Chondrocyte (in vitro differentiated cells): ENCODE data around the gene TMEM132C. TPM values are rescaled to one million over a fixed set of nuclear protein-coding genes. Genes with fewer than 3 reads are reported as not detected.
A peak's percentile ranks its signal among the peaks of the same experiment; 100 is the strongest.

Experiments used
- DNase-seq: peaks from one replicate; pipeline ENCODE4 v3.0.0; 2021; ENCODE audit warnings: mixed read lengths, low spot score
- H3K27ac Mint-ChIP-seq: one replicate; pipeline ENCODE4 v1.8.0; 2021; ENCODE audit warnings: mild to moderate bottlenecking, moderate library complexity, mixed read lengths; ENCODE audit not compliant: unreplicated experiment
- H3K27me3 Mint-ChIP-seq: 2 replicates; pipeline ENCODE4 v1.8.0; 2021; ENCODE audit warnings: low read depth, mixed read lengths
- H3K36me3 Mint-ChIP-seq: 2 replicates; pipeline ENCODE4 v1.8.0; 2021; ENCODE audit warnings: low read depth, mixed read lengths
- H3K4me1 Mint-ChIP-seq: 2 replicates; pipeline ENCODE4 v1.8.0; 2021; ENCODE audit warnings: low read depth, mild to moderate bottlenecking, mixed read lengths
- H3K4me3 Mint-ChIP-seq: one replicate; pipeline ENCODE4 v1.8.0; 2021; ENCODE audit warnings: mild to moderate bottlenecking, moderate library complexity, mixed read lengths; ENCODE audit not compliant: unreplicated experiment
- H3K9me3 Mint-ChIP-seq: 2 replicates; pipeline ENCODE4 v1.8.0; 2021; ENCODE audit warnings: low read depth, mixed read lengths
- total RNA-seq: library from RNA; stranded (reverse); gene quantifications from 3 replicates; pipeline ENCODE4 v1.2.1, GENCODE V29; 2021
- TF ChIP-seq, protein P1 (sequence below): fragments of 200-600 bp; sonication (generic); IDR thresholded peaks from 2 replicates; pipeline ENCODE4 v1.5.0; 2021; ENCODE audit warnings: antibody characterized with exemption, mild to moderate bottlenecking, moderate library complexity

TMEM132C gene
- total RNA-seq, 1 donor from 2014 or later, result not detected

DNA sequence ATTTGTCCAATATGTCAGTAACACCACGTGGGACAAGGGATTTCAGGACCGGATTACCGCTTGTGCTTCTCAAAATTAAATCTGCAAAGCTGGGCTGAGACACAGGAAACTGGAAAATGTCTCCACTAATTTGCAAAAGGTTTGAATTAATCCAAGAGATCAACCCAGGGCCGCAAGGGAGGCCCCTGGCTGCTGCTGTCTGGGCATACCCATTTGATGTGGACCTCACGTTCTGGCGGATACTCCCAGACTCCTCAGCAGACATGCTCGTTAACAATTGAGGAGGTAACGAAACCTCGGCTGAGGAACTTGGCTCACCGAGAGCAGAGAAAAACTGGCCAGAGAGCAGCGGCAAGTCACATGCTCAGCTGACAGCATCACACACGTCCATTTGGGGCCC is 376.2 kb downstream of the TMEM132C start:
- no peaks in the 10 kb centered on the region for H3K36me3 Mint-ChIP-seq
- no peak overlapping the region for H3K27ac Mint-ChIP-seq
- TF ChIP-seq, protein P1, sequence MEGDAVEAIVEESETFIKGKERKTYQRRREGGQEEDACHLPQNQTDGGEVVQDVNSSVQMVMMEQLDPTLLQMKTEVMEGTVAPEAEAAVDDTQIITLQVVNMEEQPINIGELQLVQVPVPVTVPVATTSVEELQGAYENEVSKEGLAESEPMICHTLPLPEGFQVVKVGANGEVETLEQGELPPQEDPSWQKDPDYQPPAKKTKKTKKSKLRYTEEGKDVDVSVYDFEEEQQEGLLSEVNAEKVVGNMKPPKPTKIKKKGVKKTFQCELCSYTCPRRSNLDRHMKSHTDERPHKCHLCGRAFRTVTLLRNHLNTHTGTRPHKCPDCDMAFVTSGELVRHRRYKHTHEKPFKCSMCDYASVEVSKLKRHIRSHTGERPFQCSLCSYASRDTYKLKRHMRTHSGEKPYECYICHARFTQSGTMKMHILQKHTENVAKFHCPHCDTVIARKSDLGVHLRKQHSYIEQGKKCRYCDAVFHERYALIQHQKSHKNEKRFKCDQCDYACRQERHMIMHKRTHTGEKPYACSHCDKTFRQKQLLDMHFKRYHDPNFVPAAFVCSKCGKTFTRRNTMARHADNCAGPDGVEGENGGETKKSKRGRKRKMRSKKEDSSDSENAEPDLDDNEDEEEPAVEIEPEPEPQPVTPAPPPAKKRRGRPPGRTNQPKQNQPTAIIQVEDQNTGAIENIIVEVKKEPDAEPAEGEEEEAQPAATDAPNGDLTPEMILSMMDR, result no peak
- H3K27me3 Mint-ChIP-seq, result no peaks in the 10 kb centered on the region
- peaks cover 36% of the 10 kb centered on the region for H3K9me3 Mint-ChIP-seq
- no peaks in the 10 kb centered on the region for H3K4me1 Mint-ChIP-seq
- no peak overlapping the region for H3K4me3 Mint-ChIP-seq
- DNase-seq, result no peak

DNA sequence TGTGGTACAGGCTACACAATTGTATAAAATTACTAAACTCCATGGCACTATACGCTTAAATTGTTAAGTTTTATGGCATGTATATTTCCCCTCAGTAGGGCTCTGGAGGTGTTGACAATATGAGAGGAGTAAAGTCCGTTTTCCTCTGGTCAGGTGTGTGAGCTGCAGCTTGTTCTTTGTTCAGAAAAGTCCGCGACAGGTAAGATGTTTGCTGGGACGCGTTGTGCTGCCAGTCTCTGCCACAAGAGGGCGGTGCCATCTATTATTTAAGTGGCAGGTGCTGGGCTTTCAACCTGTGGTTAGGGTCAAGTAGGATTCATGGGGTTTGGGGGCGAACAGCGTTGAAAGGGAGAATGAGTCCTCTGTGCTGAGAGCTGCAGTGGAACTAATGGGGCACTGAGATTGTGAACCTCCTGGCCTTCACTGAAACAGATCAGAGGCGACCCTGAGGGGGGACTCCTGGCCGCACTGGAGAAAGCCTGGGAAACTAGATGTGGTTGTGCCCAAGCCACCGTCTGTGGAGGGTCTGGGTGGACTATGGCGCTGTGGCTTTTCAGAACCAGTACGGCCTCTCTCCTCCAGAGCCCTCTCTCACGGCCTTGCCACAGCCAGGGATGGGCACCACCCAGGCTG is 377.8 kb downstream of the TMEM132C start:
- TF ChIP-seq, protein P1, result peak; percentile 60
- H3K36me3 Mint-ChIP-seq, result no peaks in the 10 kb centered on the region
- H3K27ac Mint-ChIP-seq, result no peak overlapping the region
- H3K27me3 Mint-ChIP-seq, result no peaks in the 10 kb centered on the region
- H3K4me3 Mint-ChIP-seq, result no peak overlapping the region
- peaks cover 40% of the 10 kb centered on the region for H3K9me3 Mint-ChIP-seq
- DNase-seq, result no peak
- H3K4me1 Mint-ChIP-seq, result no peaks in the 10 kb centered on the region

DNA sequence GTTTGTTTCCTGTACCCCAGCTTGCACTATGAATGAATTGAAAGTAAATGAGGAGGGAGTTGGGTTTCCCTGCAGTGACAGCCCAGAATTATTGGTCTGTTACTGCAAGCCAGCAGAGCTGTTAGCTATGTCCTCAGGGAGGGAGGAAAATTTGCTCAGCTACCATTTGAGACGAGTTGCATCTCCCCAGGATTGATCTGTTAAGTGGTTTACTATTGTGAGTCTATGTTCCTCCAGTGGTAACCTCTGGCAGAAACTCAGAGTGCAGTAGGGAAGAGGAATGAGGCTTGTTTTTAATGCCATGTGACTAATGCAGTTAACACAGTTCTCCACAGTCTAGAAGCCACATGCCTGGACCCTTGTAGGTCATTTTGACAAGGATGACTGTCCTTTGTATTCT is 382.9 kb downstream of the TMEM132C start:
- TF ChIP-seq, protein P1, result no peak
- H3K4me3 Mint-ChIP-seq, result no peak overlapping the region
- DNase-seq, result no peak
- H3K27ac Mint-ChIP-seq, result no peak overlapping the region
- no peaks in the 10 kb centered on the region for H3K4me1 Mint-ChIP-seq
- peaks cover 37% of the 10 kb centered on the region for H3K9me3 Mint-ChIP-seq
- no peaks in the 10 kb centered on the region for H3K36me3 Mint-ChIP-seq
- no peaks in the 10 kb centered on the region for H3K27me3 Mint-ChIP-seq

DNA sequence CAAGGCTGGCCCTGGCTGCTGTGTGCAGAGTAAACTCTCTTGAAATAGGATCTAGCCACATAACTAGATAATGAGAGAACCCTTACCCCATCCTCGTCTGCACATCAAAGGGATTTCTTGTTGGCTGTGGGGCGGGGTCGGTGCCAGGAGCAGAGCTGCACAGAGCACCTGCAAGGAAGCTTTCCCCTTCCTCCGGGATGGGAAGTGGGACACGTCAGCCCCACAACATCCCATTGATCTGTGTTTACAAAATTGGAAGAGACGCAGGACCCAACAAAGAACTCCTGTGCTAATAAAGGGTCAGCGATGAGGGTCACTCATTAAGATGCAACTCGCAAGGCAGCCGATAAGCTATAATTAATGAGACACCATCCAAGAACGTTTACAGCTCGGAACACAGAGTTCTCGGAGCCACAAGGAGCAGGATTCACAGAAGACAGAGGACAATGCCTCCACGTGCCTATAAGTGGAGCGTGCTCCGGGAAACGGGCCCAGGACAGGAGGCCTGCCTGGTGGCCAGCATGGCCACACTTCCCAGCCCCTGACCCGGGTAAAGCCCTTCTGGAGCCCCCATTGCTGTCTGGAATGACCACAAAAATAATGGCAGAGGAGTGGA is 385.3 kb downstream of the TMEM132C start:
- Mint-ChIP-seq H3K36me3 (no peaks in the 10 kb centered on the region), H3K27me3 (no peaks in the 10 kb centered on the region), H3K9me3 (peaks cover 27% of the 10 kb centered on the region), H3K4me1 (no peaks in the 10 kb centered on the region), H3K27ac (no peak overlapping the region), H3K4me3 (no peak overlapping the region)
- no peak for DNase-seq
- TF ChIP-seq, protein P1, result no peak

DNA sequence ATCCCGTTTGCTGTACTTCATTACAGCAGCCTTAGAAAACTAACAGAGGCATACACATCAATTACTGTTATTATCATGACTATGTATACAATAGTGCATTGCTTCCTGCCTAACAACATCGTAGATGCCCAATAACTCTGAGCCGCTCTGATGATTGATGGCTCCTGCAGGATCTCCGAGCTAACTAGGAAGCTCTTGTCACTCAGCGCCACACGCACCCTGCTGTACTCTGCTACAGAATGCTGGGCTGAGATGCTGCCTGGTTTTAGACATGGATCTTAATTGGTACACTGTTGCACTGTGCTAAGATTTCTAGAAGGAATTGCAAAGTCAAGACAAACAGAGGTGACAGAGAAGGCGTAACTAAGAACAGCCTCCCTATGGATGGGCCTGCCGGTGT is 387.5 kb downstream of the TMEM132C start:
- no peak for DNase-seq
- H3K36me3 Mint-ChIP-seq, result no peaks in the 10 kb centered on the region
- no peak overlapping the region for H3K4me3 Mint-ChIP-seq
- TF ChIP-seq, protein P1, result no peak
- H3K27ac Mint-ChIP-seq, result no peak overlapping the region
- no peaks in the 10 kb centered on the region for H3K4me1 Mint-ChIP-seq
- H3K27me3 Mint-ChIP-seq, result no peaks in the 10 kb centered on the region
- peaks cover 23% of the 10 kb centered on the region for H3K9me3 Mint-ChIP-seq
